Smooth muscle cell of the brain vasculature (primary cell): Measurements from ENCODE around the gene IRS2.

ENCODE experiments used
- DNase-seq: peaks from one replicate; pipeline ENCODE4 v3.0.0-alpha.2; 2012; ENCODE audit warnings: low read depth, low spot score

The IRS2 gene

GRCh38 chr13:109807345-109807744 is 21.0 kb upstream of the IRS2 start:
- no peak for DNase-seq

GRCh38 chr13:109804654-109805053 is 18.3 kb upstream of the IRS2 start:
- no peak for DNase-seq

- no peak for DNase-seq
These were observed 17.4 kb upstream of the IRS2 start for GRCh38 chr13:109803825-109804224.

- DNase-seq = no peak
These were observed 16.6 kb upstream of the IRS2 start for GRCh38 chr13:109802936-109803335.

GRCh38 chr13:109795011-109795410 is 8.6 kb upstream of the IRS2 start:
- DNase-seq = no peak

GRCh38 chr13:109794095-109794494 is 7.7 kb upstream of the IRS2 start:
- DNase-seq = no peak

- DNase-seq = no peak
These were observed 6.2 kb upstream of the IRS2 start for GRCh38 chr13:109792416-109793059.

GRCh38 chr13:109790942-109791605 is 4.7 kb upstream of the IRS2 start:
- DNase-seq = no peak

GRCh38 chr13:109790086-109790485 is 3.7 kb upstream of the IRS2 start:
- DNase-seq = no peak

- DNase-seq = no peak
These were observed 2.9 kb upstream of the IRS2 start for GRCh38 chr13:109789262-109789661.

- DNase-seq = no peak
These were observed 2.2 kb upstream of the IRS2 start for GRCh38 chr13:109788372-109789111.

GRCh38 chr13:109787135-109787954 is 962 bp upstream of the IRS2 start:
- no peak for DNase-seq

GRCh38 chr13:109785892-109786450 is 412 bp downstream of the IRS2 start:
- DNase-seq = no peak

GRCh38 chr13:109785141-109785891 is 1.1 kb downstream of the IRS2 start:
- no peak for DNase-seq

- DNase-seq = no peak
These were observed 1.7 kb downstream of the IRS2 start for GRCh38 chr13:109784590-109785140.

GRCh38 chr13:109783815-109784589 is 2.4 kb downstream of the IRS2 start:
- no peak for DNase-seq

- DNase-seq = no peak
These were observed 3.0 kb downstream of the IRS2 start for GRCh38 chr13:109783447-109783814.

- DNase-seq = no peak
These were observed 3.5 kb downstream of the IRS2 start for GRCh38 chr13:109782823-109783431.

- no peak for DNase-seq
These were observed 4.1 kb downstream of the IRS2 start for GRCh38 chr13:109782066-109782822.
